SK-N-SH (cell line): ENCODE results near the gene NUP107. TPM values are rescaled to one million over a fixed set of nuclear protein-coding genes. Genes with fewer than 3 reads are reported as not detected.
A peak's percentile ranks its signal among the peaks of the same experiment; 100 is the strongest.

Experiments
- CTCF ChIA-PET: fragments of 300-600, 350-600 bp; formaldehyde crosslinking; extraction: SDS; loops from one replicate; lab custom pipeline; 2021; lab: Yijun Ruan, JAX
- POLR2A ChIA-PET: fragments of 350-600 bp; sonication (Branson Sonifier 250); formaldehyde crosslinking; extraction: SDS; loops from one replicate; lab custom pipeline; 2020; ENCODE audit warnings: antibody characterized with exemption, inconsistent platforms; lab: Yijun Ruan, JAX
- DNase-seq: peaks from one replicate; pipeline ENCODE4 v3.0.0; 2012
- H2AFZ ChIP-seq: fragments of 200-600 bp; sonication (generic); 2 replicates; pipeline ENCODE4 v1.8.1; 2016; ENCODE audit warnings: antibody characterized with exemption, mild to moderate bottlenecking, low read depth
- H3F3A ChIP-seq: fragments of 200-600 bp; sonication (generic); replicated peaks from 2 replicates; pipeline ENCODE3; 2016; ENCODE audit warnings: antibody characterized with exemption, mild to moderate bottlenecking; ENCODE audit not compliant: insufficient read depth
- H3K27ac ChIP-seq, 2 experiments: fragments of 200-500 bp in 1 of 2; fragments of 200-600 bp in 1 of 2; sonication (Bioruptor generic) in 1 of 2; sonication (generic), shearing (Covaris generic) in 1 of 2; 2 replicates each; pipeline versions ENCODE4 v1.5.1 to v1.6.1; 2014 to 2016; ENCODE audit warnings: low read depth in 2 of 2, inconsistent platforms in 1 of 2, low read length in 1 of 2, mild to moderate bottlenecking in 1 of 2, mixed read lengths in 1 of 2
- H3K27me3 ChIP-seq: fragments of 200-600 bp; sonication (generic), shearing (Covaris generic); 2 replicates; pipeline ENCODE4 v1.6.1; 2016; ENCODE audit warnings: mixed run types; ENCODE audit not compliant: insufficient read depth
- H3K36me3 ChIP-seq, 2 experiments: fragments of 200-500 bp in 1 of 2; fragments of 200-600 bp in 1 of 2; sonication (Bioruptor generic) in 1 of 2; sonication (generic) in 1 of 2; replicated peaks in 1 of 2; 2 replicates each; pipeline versions ENCODE3 to v1.5.1; 2014 to 2016; ENCODE audit warnings: low read length in 1 of 2, mild to moderate bottlenecking in 1 of 2; ENCODE audit not compliant: insufficient read depth in 2 of 2, control insufficient read depth in 1 of 2
- H3K4me1 ChIP-seq, 2 experiments: fragments of 200-500 bp in 1 of 2; fragments of 200-600 bp in 1 of 2; sonication (Bioruptor generic) in 1 of 2; sonication (generic), shearing (Covaris generic) in 1 of 2; 2 replicates each; pipeline versions ENCODE4 v1.5.1 to v1.6.1; 2014 to 2016; ENCODE audit warnings: low read depth in 1 of 2, low read length in 1 of 2, mixed run types in 1 of 2; ENCODE audit not compliant: insufficient read depth in 2 of 2, control insufficient read depth in 1 of 2
- H3K4me2 ChIP-seq: fragments of 200-600 bp; sonication (generic), shearing (Covaris generic); 2 replicates; pipeline ENCODE4 v1.6.1; 2017; ENCODE audit warnings: mixed run types
- H3K4me3 ChIP-seq, 2 experiments: fragments of 200-500 bp in 1 of 2; fragments of 200-600 bp in 1 of 2; sonication (Bioruptor generic) in 1 of 2; sonication (generic), shearing (Covaris generic) in 1 of 2; 2 replicates each; pipeline versions ENCODE4 v1.5.1 to v1.8.1; 2014 to 2016; ENCODE audit warnings: low read depth in 2 of 2, inconsistent platforms in 1 of 2, low read length in 1 of 2, mild to moderate bottlenecking in 1 of 2, mixed read lengths in 1 of 2, moderate library complexity in 1 of 2
- H3K79me2 ChIP-seq: fragments of 200-600 bp; sonication (generic); 2 replicates; pipeline ENCODE4 v1.8.1; 2017; ENCODE audit warnings: mild to moderate bottlenecking; ENCODE audit not compliant: insufficient read depth
- H3K9ac ChIP-seq: fragments of 200-600 bp; sonication (generic); 2 replicates; pipeline ENCODE4 v1.6.1; 2017; ENCODE audit warnings: mixed run types
- H3K9me2 ChIP-seq: fragments of 200-600 bp; sonication (generic); 2 replicates; pipeline ENCODE4 v1.6.1; 2017; ENCODE audit warnings: mixed run types
- H3K9me3 ChIP-seq: fragments of 200-600 bp; sonication (generic); 2 replicates; pipeline ENCODE4 v1.6.1; 2017; ENCODE audit warnings: mixed run types, mild to moderate bottlenecking, moderate library complexity
- H4K20me1 ChIP-seq: fragments of 200-600 bp; sonication (generic); 2 replicates; pipeline ENCODE4 v1.6.1; 2017; ENCODE audit warnings: mild to moderate bottlenecking, mixed run types; ENCODE audit not compliant: insufficient read depth
- CHD2 ChIP-seq: fragments of 150-350 bp; IDR thresholded peaks from 2 replicates; pipeline ENCODE4 v1.6.1; 2018; ENCODE audit warnings: low read length; ENCODE audit not compliant: partially characterized antibody
- ELF1 ChIP-seq: IDR thresholded peaks from 2 replicates; pipeline ENCODE4 v1.4.0; 2012
- EZH2phosphoT487 ChIP-seq: fragments of 200-600 bp; sonication (generic); IDR thresholded peaks from 2 replicates; pipeline ENCODE4 v1.6.1; 2017; ENCODE audit warnings: low read depth, mixed run types, mild to moderate bottlenecking, antibody characterized with exemption, moderate library complexity, borderline replicate concordance
- FOSL2 ChIP-seq: IDR thresholded peaks from 2 replicates; pipeline ENCODE4 v1.4.0; 2012; ENCODE audit warnings: low read depth, mild to moderate bottlenecking, moderate library complexity, borderline replicate concordance
- JUND ChIP-seq: IDR thresholded peaks from 2 replicates; pipeline ENCODE4 v1.4.0; 2012
- MEF2A ChIP-seq: IDR thresholded peaks from 2 replicates; pipeline ENCODE4 v1.4.0; 2012; ENCODE audit warnings: low read depth, borderline replicate concordance
- MXI1 ChIP-seq: IDR thresholded peaks from 2 replicates; pipeline ENCODE4 v1.6.1; 2012; ENCODE audit warnings: mild to moderate bottlenecking, low read depth, low read length, improper control_type of control experiment
- POLR2AphosphoS5 ChIP-seq: IDR thresholded peaks from 2 replicates; pipeline ENCODE4 v1.6.1; 2012; ENCODE audit warnings: low read depth, low read length
- SIN3A ChIP-seq: IDR thresholded peaks from 2 replicates; pipeline ENCODE4 v1.6.1; 2012; ENCODE audit warnings: low read depth, mild to moderate bottlenecking, low read length, moderate library complexity, borderline replicate concordance
- SMC3 ChIP-seq: IDR thresholded peaks from 2 replicates; pipeline ENCODE4 v1.6.1; 2012; ENCODE audit warnings: low read depth, low read length, improper control_type of control experiment
- TAF1 ChIP-seq: IDR thresholded peaks from 2 replicates; pipeline ENCODE4 v1.6.1; 2012; ENCODE audit warnings: low read depth, mild to moderate bottlenecking, low read length, moderate library complexity, borderline replicate concordance
- TEAD4 ChIP-seq: IDR thresholded peaks from 2 replicates; pipeline ENCODE4 v1.4.0; 2012; ENCODE audit warnings: mild to moderate bottlenecking, borderline replicate concordance; ENCODE audit not compliant: insufficient read depth
- WGBS: methylation state at CpG from one replicate; pipeline ENCODE4 v1.1.6; 2017; ENCODE audit warnings: low lambda C conversion rate; 5-methylcytosine and 5-hydroxymethylcytosine counted together
- polyA plus RNA-seq, 3 experiments: library from polyadenylated mRNA; depleted of rRNA; stranded (reverse); fragments of >200 nt; gene quantifications; 2 replicates each; pipeline ENCODE4 v1.2.3, GENCODE V29; 2012
- TF ChIP-seq, protein P1 (sequence below): fragments of 150-350 bp; IDR thresholded peaks from 2 replicates; pipeline ENCODE4 v1.6.1; 2016; ENCODE audit warnings: mild to moderate bottlenecking, low read depth, low read length
- TF ChIP-seq, protein P2 (sequence below): IDR thresholded peaks from 2 replicates; pipeline ENCODE4 v1.4.0; 2012; ENCODE audit warnings: low read depth, borderline replicate concordance
- TF ChIP-seq, protein P3 (sequence below): IDR thresholded peaks from 2 replicates; pipeline ENCODE4 v1.4.0; 2012; ENCODE audit warnings: low read depth
- TF ChIP-seq, protein P4 (sequence below): IDR thresholded peaks from 2 replicates; pipeline ENCODE4 v1.6.1; 2012; ENCODE audit warnings: mild to moderate bottlenecking, low read depth, low read length, moderate library complexity
- TF ChIP-seq, protein P5 (sequence below): fragments of 200-600 bp; sonication (generic); IDR thresholded peaks from 2 replicates; pipeline ENCODE4 v1.6.1; 2017; ENCODE audit warnings: antibody characterized with exemption, mild to moderate bottlenecking, moderate library complexity

Gene NUP107
- polyA plus RNA-seq, 1 of the 3 experiments (the other 2 are of a cell fraction): 30.9 TPM

DNA sequence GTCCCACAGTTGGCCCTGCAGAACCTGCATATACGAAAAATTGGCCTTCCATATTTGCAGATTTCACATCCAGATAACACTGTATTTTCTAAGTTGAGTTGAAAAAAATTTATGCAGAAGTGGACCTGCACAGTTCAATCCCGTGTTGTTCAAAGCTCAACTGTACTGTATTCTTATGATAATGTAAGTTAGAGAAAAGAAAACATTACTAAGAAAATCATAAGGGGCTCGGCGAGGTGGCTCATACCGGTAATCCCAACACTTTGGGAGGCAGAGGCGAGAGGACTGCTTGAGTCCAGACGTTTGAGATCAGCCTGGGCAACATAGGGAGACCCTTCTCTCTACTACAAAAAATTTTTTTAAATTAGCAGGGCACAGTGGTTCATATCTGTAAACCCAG is 41.0 kb downstream of the NUP107 start:
- DNase-seq: no peak
- CTCF ChIA-PET: interaction anchor here (1.1 kb wide), 1 partner anchor 411 kb away, joined by 3 read pairs; no protein-coding TSS in a partner anchor
- Histone ChIP-seq H3K4me2 (no peak overlapping the region), H3K27ac (no peak overlapping the region), H3K36me3 (peaks cover 39 to 50% of the 10 kb centered on the region in 2 experiments), H3K9me2 (no peaks in the 10 kb centered on the region)
- TF ChIP-seq FOSL2 (no peak), MEF2A (no peak), TEAD4 (no peak), POLR2AphosphoS5 (no peak), TAF1 (no peak), JUND (no peak)
- TF ChIP-seq, protein P1, sequence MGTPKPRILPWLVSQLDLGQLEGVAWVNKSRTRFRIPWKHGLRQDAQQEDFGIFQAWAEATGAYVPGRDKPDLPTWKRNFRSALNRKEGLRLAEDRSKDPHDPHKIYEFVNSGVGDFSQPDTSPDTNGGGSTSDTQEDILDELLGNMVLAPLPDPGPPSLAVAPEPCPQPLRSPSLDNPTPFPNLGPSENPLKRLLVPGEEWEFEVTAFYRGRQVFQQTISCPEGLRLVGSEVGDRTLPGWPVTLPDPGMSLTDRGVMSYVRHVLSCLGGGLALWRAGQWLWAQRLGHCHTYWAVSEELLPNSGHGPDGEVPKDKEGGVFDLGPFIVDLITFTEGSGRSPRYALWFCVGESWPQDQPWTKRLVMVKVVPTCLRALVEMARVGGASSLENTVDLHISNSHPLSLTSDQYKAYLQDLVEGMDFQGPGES: no peak
- TF ChIP-seq, protein P2, sequence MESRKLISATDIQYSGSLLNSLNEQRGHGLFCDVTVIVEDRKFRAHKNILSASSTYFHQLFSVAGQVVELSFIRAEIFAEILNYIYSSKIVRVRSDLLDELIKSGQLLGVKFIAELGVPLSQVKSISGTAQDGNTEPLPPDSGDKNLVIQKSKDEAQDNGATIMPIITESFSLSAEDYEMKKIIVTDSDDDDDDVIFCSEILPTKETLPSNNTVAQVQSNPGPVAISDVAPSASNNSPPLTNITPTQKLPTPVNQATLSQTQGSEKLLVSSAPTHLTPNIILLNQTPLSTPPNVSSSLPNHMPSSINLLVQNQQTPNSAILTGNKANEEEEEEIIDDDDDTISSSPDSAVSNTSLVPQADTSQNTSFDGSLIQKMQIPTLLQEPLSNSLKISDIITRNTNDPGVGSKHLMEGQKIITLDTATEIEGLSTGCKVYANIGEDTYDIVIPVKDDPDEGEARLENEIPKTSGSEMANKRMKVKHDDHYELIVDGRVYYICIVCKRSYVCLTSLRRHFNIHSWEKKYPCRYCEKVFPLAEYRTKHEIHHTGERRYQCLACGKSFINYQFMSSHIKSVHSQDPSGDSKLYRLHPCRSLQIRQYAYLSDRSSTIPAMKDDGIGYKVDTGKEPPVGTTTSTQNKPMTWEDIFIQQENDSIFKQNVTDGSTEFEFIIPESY: no peak
- TF ChIP-seq, protein P3, sequence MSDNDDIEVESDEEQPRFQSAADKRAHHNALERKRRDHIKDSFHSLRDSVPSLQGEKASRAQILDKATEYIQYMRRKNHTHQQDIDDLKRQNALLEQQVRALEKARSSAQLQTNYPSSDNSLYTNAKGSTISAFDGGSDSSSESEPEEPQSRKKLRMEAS: no peak
- TF ChIP-seq, all 33 proteins: peak for 0
- H3K9ac ChIP-seq: no peak overlapping the region
- no peaks in the 10 kb centered on the region for H3K9me3 ChIP-seq
- POLR2A ChIA-PET: no interaction called here
- no peak overlapping the region for H2AFZ ChIP-seq
- H3K4me1 ChIP-seq: peaks cover 0 to 2% of the 10 kb centered on the region in 2 experiments; a peak in 1 of 4 replicates
- H3K4me3 ChIP-seq: no peak overlapping the region
- no peaks in the 10 kb centered on the region for H4K20me1 ChIP-seq
- H3F3A ChIP-seq: peaks cover 16% of the 10 kb centered on the region
- WGBS: 96% methylated on average over 7 of the region's 7 CpGs
- H3K79me2 ChIP-seq: no peaks in the 10 kb centered on the region
- H3K27me3 ChIP-seq: no peaks in the 10 kb centered on the region

DNA sequence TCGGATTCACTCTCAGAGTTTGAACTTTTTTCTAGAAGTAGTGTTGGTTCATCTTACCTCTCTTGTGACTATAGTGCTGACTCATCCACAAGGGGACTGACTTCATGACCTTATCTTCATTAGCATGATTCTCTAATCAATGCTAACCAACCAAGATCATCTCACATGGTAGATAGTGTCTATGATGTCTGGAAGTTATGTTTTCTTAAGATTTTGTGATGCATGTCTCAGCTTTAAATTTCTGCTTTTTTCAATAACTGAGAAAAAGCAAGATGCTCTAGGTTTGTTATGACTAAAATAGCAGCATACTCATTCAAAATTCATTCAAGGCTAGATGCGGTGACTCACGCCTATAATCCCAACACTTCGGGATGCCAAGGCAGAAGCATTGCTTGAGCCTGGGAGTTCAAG is 46.9 kb downstream of the NUP107 start:
- no peak for DNase-seq
- peak overlapping the region in 1 of 2 experiments; percentile 86; a peak in 2 of 4 replicates for H3K27ac ChIP-seq
- CTCF ChIA-PET: no interaction called here
- TF ChIP-seq MXI1: no peak
- peak; percentile 61; the same call in 1 of the 2 replicates for TF ChIP-seq MEF2A
- no peak for TF ChIP-seq CHD2
- peak; percentile 47 for TF ChIP-seq FOSL2
- TF ChIP-seq, protein P4, sequence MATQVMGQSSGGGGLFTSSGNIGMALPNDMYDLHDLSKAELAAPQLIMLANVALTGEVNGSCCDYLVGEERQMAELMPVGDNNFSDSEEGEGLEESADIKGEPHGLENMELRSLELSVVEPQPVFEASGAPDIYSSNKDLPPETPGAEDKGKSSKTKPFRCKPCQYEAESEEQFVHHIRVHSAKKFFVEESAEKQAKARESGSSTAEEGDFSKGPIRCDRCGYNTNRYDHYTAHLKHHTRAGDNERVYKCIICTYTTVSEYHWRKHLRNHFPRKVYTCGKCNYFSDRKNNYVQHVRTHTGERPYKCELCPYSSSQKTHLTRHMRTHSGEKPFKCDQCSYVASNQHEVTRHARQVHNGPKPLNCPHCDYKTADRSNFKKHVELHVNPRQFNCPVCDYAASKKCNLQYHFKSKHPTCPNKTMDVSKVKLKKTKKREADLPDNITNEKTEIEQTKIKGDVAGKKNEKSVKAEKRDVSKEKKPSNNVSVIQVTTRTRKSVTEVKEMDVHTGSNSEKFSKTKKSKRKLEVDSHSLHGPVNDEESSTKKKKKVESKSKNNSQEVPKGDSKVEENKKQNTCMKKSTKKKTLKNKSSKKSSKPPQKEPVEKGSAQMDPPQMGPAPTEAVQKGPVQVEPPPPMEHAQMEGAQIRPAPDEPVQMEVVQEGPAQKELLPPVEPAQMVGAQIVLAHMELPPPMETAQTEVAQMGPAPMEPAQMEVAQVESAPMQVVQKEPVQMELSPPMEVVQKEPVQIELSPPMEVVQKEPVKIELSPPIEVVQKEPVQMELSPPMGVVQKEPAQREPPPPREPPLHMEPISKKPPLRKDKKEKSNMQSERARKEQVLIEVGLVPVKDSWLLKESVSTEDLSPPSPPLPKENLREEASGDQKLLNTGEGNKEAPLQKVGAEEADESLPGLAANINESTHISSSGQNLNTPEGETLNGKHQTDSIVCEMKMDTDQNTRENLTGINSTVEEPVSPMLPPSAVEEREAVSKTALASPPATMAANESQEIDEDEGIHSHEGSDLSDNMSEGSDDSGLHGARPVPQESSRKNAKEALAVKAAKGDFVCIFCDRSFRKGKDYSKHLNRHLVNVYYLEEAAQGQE: no peak
- TF ChIP-seq SIN3A: no peak
- no peak for TF ChIP-seq SMC3
- no peak for TF ChIP-seq TEAD4
- no peak for TF ChIP-seq EZH2phosphoT487
- TF ChIP-seq, protein P3: no peak
- TF ChIP-seq, protein P5, sequence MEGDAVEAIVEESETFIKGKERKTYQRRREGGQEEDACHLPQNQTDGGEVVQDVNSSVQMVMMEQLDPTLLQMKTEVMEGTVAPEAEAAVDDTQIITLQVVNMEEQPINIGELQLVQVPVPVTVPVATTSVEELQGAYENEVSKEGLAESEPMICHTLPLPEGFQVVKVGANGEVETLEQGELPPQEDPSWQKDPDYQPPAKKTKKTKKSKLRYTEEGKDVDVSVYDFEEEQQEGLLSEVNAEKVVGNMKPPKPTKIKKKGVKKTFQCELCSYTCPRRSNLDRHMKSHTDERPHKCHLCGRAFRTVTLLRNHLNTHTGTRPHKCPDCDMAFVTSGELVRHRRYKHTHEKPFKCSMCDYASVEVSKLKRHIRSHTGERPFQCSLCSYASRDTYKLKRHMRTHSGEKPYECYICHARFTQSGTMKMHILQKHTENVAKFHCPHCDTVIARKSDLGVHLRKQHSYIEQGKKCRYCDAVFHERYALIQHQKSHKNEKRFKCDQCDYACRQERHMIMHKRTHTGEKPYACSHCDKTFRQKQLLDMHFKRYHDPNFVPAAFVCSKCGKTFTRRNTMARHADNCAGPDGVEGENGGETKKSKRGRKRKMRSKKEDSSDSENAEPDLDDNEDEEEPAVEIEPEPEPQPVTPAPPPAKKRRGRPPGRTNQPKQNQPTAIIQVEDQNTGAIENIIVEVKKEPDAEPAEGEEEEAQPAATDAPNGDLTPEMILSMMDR: no peak
- no peak for TF ChIP-seq ELF1

More for the DNA sequence above, 46.9 kb downstream of the NUP107 start:
- no peaks in the 10 kb centered on the region for H3K9me3 ChIP-seq
- peaks cover 39 to 57% of the 10 kb centered on the region in 2 experiments for H3K36me3 ChIP-seq
- H3K4me3 ChIP-seq: no peak overlapping the region
- H3K79me2 ChIP-seq: no peaks in the 10 kb centered on the region
- 60% methylated on average over 4 of the region's 4 CpGs for WGBS
- H4K20me1 ChIP-seq: no peaks in the 10 kb centered on the region
- H3K9ac ChIP-seq: peak overlapping the region; percentile 16; the same call in 1 of the 2 replicates
- H3K4me1 ChIP-seq: peaks cover 0 to 7% of the 10 kb centered on the region in 2 experiments; a peak in 2 of 4 replicates
- no peaks in the 10 kb centered on the region for H3K27me3 ChIP-seq
- no peak overlapping the region for H2AFZ ChIP-seq
- POLR2A ChIA-PET: no interaction called here
- peaks cover 35% of the 10 kb centered on the region for H3F3A ChIP-seq
- H3K9me2 ChIP-seq: no peaks in the 10 kb centered on the region
- peak overlapping the region; percentile 22; the same call in 1 of the 2 replicates for H3K4me2 ChIP-seq
